Neuronal stem cell (in vitro differentiated cells): Measurements from ENCODE around the gene SLC16A9.

Experiments used
- DNase-seq: peaks from one replicate; pipeline ENCODE4 v3.0.0-alpha.2; 2013; ENCODE audit warnings: low spot score
- H2AFZ ChIP-seq: one replicate; pipeline ENCODE4 v1.6.1; 2013; ENCODE audit warnings: mild to moderate bottlenecking, low read length, inconsistent platforms
- H2AK5ac ChIP-seq: 2 replicates; pipeline ENCODE4 v1.6.1; 2013; ENCODE audit warnings: low read depth, mild to moderate bottlenecking, inconsistent platforms, low read length, moderate library complexity, mixed read lengths
- H2BK120ac ChIP-seq: 2 replicates; pipeline ENCODE4 v1.6.1; 2013; ENCODE audit warnings: low read depth, mild to moderate bottlenecking, inconsistent platforms, low read length, moderate library complexity, mixed read lengths
- H2BK12ac ChIP-seq: one replicate; pipeline ENCODE4 v1.6.1; 2013; ENCODE audit warnings: low read length, inconsistent platforms
- H2BK15ac ChIP-seq: 2 replicates; pipeline ENCODE4 v1.6.1; 2013; ENCODE audit warnings: mild to moderate bottlenecking, low read length, inconsistent platforms, mixed read lengths
- H2BK5ac ChIP-seq: one replicate; pipeline ENCODE4 v1.6.1; 2013; ENCODE audit warnings: inconsistent platforms, mild to moderate bottlenecking, low read length, moderate library complexity
- H3K14ac ChIP-seq: one replicate; pipeline ENCODE4 v1.6.1; 2013; ENCODE audit warnings: low read length, inconsistent platforms
- H3K18ac ChIP-seq: 2 replicates; pipeline ENCODE4 v1.6.1; 2013; ENCODE audit warnings: low read length, inconsistent platforms
- H3K23ac ChIP-seq: 2 replicates; pipeline ENCODE4 v1.6.1; 2013; ENCODE audit warnings: low read depth, mild to moderate bottlenecking, mixed read lengths, low read length, inconsistent platforms; ENCODE audit not compliant: poor library complexity
- H3K27ac ChIP-seq: replicated peaks from 3 replicates; pipeline ENCODE4 v1.5.1; 2013; ENCODE audit warnings: low read length, inconsistent platforms
- H3K27me3 ChIP-seq, 3 experiments: 2 replicates each; pipeline ENCODE4 v1.6.1; 2013; ENCODE audit warnings: low read length in 3 of 3, mild to moderate bottlenecking in 2 of 3, inconsistent platforms in 1 of 3, low read depth in 1 of 3, mixed read lengths in 1 of 3, moderate library complexity in 1 of 3; ENCODE audit not compliant: control insufficient read depth in 3 of 3, insufficient read depth in 3 of 3
- H3K36me3 ChIP-seq, 2 donors: replicated peaks in 1 of 2; 2 replicates each; pipeline ENCODE4 v1.6.1; 2013; ENCODE audit warnings: low read length in 2 of 2; ENCODE audit not compliant: control insufficient read depth in 2 of 2, insufficient read depth in 2 of 2
- H3K4ac ChIP-seq: 2 replicates; pipeline ENCODE4 v1.6.1; 2013; ENCODE audit warnings: inconsistent platforms, mild to moderate bottlenecking, low read length, moderate library complexity
- H3K4me1 ChIP-seq, 2 donors: 1 replicate in 1 of 2; 2 replicates in 1 of 2; pipeline ENCODE4 v1.6.1; 2013; ENCODE audit warnings: low read length in 2 of 2, low read depth in 1 of 2; ENCODE audit not compliant: control insufficient read depth in 2 of 2, insufficient read depth in 1 of 2
- H3K4me2 ChIP-seq: one replicate; pipeline ENCODE4 v1.6.1; 2013; ENCODE audit warnings: mild to moderate bottlenecking, low read length, inconsistent platforms; ENCODE audit not compliant: insufficient read depth, poor library complexity, severe bottlenecking
- H3K4me3 ChIP-seq, 2 donors: 2 replicates each; pipeline ENCODE4 v1.5.1; 2013; ENCODE audit warnings: low read length in 2 of 2, mild to moderate bottlenecking in 2 of 2, inconsistent platforms in 1 of 2, moderate library complexity in 1 of 2
- H3K79me1 ChIP-seq: one replicate; pipeline ENCODE4 v1.6.1; 2013; ENCODE audit warnings: low read depth, mild to moderate bottlenecking, inconsistent platforms, low read length, moderate library complexity
- H3K9ac ChIP-seq: one replicate; pipeline ENCODE4 v1.6.1; 2013; ENCODE audit warnings: mild to moderate bottlenecking, low read depth, low read length, inconsistent platforms; ENCODE audit not compliant: poor library complexity
- H3K9me3 ChIP-seq, 2 donors: replicated peaks in 1 of 2; 2 replicates each; pipeline versions ENCODE3 to v1.6.1; 2013; ENCODE audit warnings: low read length in 2 of 2, mild to moderate bottlenecking in 2 of 2, inconsistent platforms in 1 of 2, low read depth in 1 of 2, mixed read lengths in 1 of 2, moderate library complexity in 1 of 2; ENCODE audit not compliant: control insufficient read depth in 2 of 2, insufficient read depth in 1 of 2
- H4K8ac ChIP-seq: one replicate; pipeline ENCODE4 v1.6.1; 2013; ENCODE audit warnings: low read depth, mild to moderate bottlenecking, inconsistent platforms, low read length, moderate library complexity
- H4K91ac ChIP-seq: one replicate; pipeline ENCODE4 v1.6.1; 2013; ENCODE audit warnings: low read length, low read depth, mild to moderate bottlenecking, inconsistent platforms; ENCODE audit not compliant: poor library complexity
- WGBS, 2 donors: extraction: QIAGEN DNeasy Blood & Tissue Kit; methylation state at CpG; one replicate each; pipeline ENCODE4 v1.1.7; 2013; ENCODE audit warnings: missing lambda C conversion rate in 2 of 2, mixed read lengths in 1 of 2; ENCODE audit not compliant: insufficient read length in 2 of 2, insufficient replicate concordance in 1 of 2; ENCODE audit errors: extremely low coverage in 2 of 2; 5-methylcytosine and 5-hydroxymethylcytosine counted together

Gene SLC16A9

DNA sequence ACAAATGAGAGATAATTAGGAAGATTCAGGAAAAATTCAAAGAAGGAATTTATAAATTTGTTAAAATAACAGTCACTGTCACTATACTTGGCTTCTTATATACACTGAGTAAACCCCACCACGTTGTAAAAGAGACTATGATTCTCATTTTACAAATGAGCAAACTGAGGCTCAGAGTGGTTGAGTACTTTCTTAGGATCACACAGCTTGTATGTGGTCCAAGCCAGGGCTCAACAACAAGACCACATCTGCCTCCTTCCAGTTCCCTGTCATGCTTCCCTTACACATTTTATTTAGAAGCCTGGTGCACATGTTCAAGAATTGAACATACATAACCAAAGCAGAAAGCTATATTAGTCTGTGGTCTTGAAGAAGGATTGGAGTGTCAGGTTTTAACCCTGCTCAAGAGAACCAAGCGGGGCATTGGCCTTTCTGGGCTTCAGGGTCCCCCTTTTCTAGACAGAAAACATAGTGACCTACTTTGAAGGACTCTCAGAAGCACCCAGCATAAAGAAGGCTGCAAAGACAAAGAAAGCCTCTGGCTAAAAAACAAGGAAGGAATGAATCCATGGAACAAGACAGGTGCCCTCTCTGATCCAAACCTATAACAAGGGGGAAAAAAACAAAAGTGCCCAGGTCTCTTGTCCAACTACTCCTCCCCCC lies 42.8 kb upstream of the SLC16A9 start:
- H3K4me1 ChIP-seq, result no peaks in the 10 kb centered on the region
- WGBS, 2 donors, result no CpG with 5 or more reads among the region's 2 CpGs
- H2BK120ac ChIP-seq, result no peak overlapping the region
- H3K27ac ChIP-seq, result no peak overlapping the region
- no peak overlapping the region for H3K18ac ChIP-seq
- no peak overlapping the region for H4K8ac ChIP-seq
- no peak overlapping the region for H3K14ac ChIP-seq
- no peak overlapping the region for H2BK12ac ChIP-seq
- no peak overlapping the region for H4K91ac ChIP-seq
- no peak overlapping the region for H3K4me2 ChIP-seq
- no peak overlapping the region for H2AK5ac ChIP-seq
- H3K9me3 ChIP-seq, result no peaks in the 10 kb centered on the region
- H2BK5ac ChIP-seq, result no peak overlapping the region
- no peaks in the 10 kb centered on the region for H3K36me3 ChIP-seq
- H3K79me1 ChIP-seq, result no peaks in the 10 kb centered on the region
- no peak overlapping the region for H3K23ac ChIP-seq
- no peak overlapping the region for H2BK15ac ChIP-seq
- no peak for DNase-seq
- H3K9ac ChIP-seq, result no peak overlapping the region
- no peak overlapping the region for H2AFZ ChIP-seq
- peaks cover 0 to 2% (median 0%) of the 10 kb centered on the region in 3 experiments for H3K27me3 ChIP-seq
- H3K4me3 ChIP-seq, result no peak overlapping the region
- no peak overlapping the region for H3K4ac ChIP-seq

DNA sequence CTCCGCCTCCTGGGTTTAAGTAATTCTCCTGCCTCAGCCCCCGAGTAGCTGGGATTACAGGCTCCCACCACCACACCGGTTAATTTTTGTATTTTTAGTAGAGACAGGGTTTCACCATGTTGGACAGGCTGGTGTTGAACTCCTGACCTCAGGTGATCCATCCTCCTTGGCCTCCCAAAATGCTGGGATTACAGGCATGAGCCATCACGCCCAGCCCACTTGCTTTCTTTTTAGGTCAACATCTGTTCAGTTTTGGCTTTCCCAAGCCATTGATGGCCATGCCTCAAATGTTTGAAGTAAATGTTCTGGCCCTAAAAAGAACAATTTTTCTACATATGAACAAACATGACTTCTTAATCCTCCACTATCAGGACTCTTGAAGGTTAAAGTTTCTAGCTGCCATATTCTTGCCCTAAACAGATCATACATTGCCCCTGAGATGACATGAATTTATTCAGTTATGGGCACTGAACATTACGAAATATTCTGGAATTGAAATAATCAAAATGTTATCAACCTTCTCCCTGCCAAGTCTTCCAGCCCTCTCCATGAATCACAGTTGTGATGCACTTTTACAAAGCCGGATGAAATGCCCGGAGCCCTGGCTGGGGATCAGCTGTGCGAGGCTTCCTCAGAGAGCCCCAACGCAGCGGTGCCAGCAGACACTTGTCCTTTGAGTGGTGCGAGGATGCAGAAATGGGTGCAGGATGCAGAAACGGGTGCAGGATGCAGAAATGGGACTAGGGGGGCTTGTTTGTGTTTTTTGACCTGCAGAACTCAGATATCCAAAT lies 40.7 kb upstream of the SLC16A9 start:
- no CpG with 5 or more reads among the region's 12 CpGs for WGBS, 2 donors
- no peak for DNase-seq
- no peak overlapping the region for H3K4me3 ChIP-seq

DNA sequence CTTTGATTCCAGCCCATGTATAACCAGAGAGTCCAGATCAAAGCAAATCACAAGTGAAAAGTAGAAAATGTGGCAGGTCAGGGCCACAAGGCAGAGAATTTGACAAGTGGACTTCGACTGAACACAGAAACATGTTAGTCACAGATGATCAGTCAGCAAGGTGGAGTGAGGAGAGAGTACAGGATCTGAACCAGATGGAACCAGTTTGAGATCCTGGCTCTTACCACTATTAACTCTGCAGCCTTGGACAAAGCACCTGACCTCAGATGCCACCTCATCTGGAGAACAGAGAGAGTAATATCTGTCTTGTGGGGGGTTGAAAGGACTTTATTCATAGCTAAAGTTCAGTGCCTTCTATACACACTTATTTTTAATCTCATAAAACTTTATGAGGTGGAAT lies 39.2 kb upstream of the SLC16A9 start:
- Histone ChIP-seq H3K4ac (no peak overlapping the region), H2BK120ac (no peak overlapping the region), H2AFZ (no peak overlapping the region), H2BK15ac (no peak overlapping the region), H2BK5ac (no peak overlapping the region), H2BK12ac (no peak overlapping the region), H3K36me3 (no peaks in the 10 kb centered on the region), H3K9me3 (no peaks in the 10 kb centered on the region), H4K91ac (no peak overlapping the region), H3K23ac (no peak overlapping the region), H3K4me3 (no peak overlapping the region), H4K8ac (no peak overlapping the region), H3K4me1 (no peaks in the 10 kb centered on the region), H3K27ac (no peak overlapping the region), H3K4me2 (no peak overlapping the region), H3K79me1 (no peaks in the 10 kb centered on the region), H2AK5ac (no peak overlapping the region), H3K27me3 (no peaks in the 10 kb centered on the region), H3K18ac (no peak overlapping the region), H3K9ac (no peak overlapping the region), H3K14ac (no peak overlapping the region)
- WGBS, 2 donors, result no CpG with 5 or more reads among the region's 1 CpG
- no peak for DNase-seq

More for the DNA sequence above, 40.7 kb upstream of the SLC16A9 start:
- Histone ChIP-seq H3K14ac (peak overlapping the region; percentile 42), H3K4me1 (no peaks in the 10 kb centered on the region), H3K27ac (no peak overlapping the region), H3K79me1 (no peaks in the 10 kb centered on the region), H3K27me3 (no peaks in the 10 kb centered on the region), H2AFZ (no peak overlapping the region), H3K23ac (no peak overlapping the region), H3K4me2 (no peak overlapping the region), H3K9me3 (no peaks in the 10 kb centered on the region), H4K91ac (no peak overlapping the region), H3K9ac (no peak overlapping the region), H2BK12ac (no peak overlapping the region), H4K8ac (no peak overlapping the region), H2BK15ac (no peak overlapping the region), H2BK5ac (no peak overlapping the region), H3K4ac (no peak overlapping the region), H3K18ac (no peak overlapping the region), H2BK120ac (no peak overlapping the region), H2AK5ac (no peak overlapping the region), H3K36me3 (no peaks in the 10 kb centered on the region)

DNA sequence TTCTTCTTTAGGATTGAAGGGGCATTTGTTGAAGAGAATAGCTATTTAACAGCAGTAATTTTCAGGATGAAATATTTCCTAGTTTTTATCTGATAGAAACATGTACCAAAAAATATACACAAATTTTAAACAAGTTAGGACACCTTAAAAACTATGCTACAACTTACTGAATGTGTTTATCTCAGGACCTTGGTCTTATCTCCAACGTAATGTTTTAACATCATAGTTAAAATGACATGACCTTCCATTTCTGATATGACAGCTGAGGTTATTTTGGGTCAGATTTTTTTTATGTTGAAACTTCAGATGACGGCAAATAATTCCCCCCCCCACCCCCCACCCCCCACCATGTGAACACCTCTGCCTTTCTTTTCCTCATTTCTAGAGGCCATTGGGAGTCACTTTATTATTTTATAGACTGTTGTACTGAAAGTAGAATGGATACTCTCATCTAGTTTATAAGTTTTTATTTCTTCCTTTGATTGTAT lies 35.6 kb upstream of the SLC16A9 start:
- no peak overlapping the region for H2AK5ac ChIP-seq
- no peak for DNase-seq
- WGBS, 2 donors, result no CpG with 5 or more reads among the region's 2 CpGs
- H3K4me3 ChIP-seq, result no peak overlapping the region
- H4K91ac ChIP-seq, result no peak overlapping the region
- no peak overlapping the region for H4K8ac ChIP-seq
- no peak overlapping the region for H2BK5ac ChIP-seq
- no peak overlapping the region for H3K23ac ChIP-seq
- no peak overlapping the region for H3K4me2 ChIP-seq
- H2BK15ac ChIP-seq, result no peak overlapping the region
- no peaks in the 10 kb centered on the region for H3K36me3 ChIP-seq
- no peaks in the 10 kb centered on the region for H3K4me1 ChIP-seq
- no peak overlapping the region for H2AFZ ChIP-seq
- no peaks in the 10 kb centered on the region for H3K79me1 ChIP-seq
- no peak overlapping the region for H2BK120ac ChIP-seq
- no peak overlapping the region for H3K4ac ChIP-seq
- no peaks in the 10 kb centered on the region for H3K9me3 ChIP-seq
- no peak overlapping the region for H2BK12ac ChIP-seq
- H3K27me3 ChIP-seq, result no peaks in the 10 kb centered on the region
- H3K27ac ChIP-seq, result no peak overlapping the region
- H3K9ac ChIP-seq, result no peak overlapping the region
- no peak overlapping the region for H3K14ac ChIP-seq
- no peak overlapping the region for H3K18ac ChIP-seq
